ENCODE measurements around the gene SORCS1.

GRCh38 chr10:107163881-107164861, at the start of gene SORCS1:
- TF ChIP-seq EZH2phosphoT487 (IDR thresholded peaks at IDR 0.05; ENCODE audit: insufficient read depth, low read depth) (no peak), EZH2 (IDR thresholded peaks at IDR 0.05; ENCODE audit: insufficient read depth, poor library complexity, severe bottlenecking) (no peak)

Measured in GM23248 (cell line).